GM13977 (cell line): ENCODE measurements around the gene ZNF433.

Experiments used
- DNase-seq: peaks from one replicate; pipeline ENCODE4 v3.0.0; 2012; ENCODE audit warnings: low spot score
- in situ Hi-C: fragments of 300-500 bp; cut with MboI; formaldehyde crosslinking; loops from one replicate; pipeline ENCODE4 v1.12.0; 2022; ENCODE audit warnings: low sequenced_read_pairs, low pct_unique_long_range_greater_than_20kb, mixed read lengths, inconsistent platforms; ENCODE audit not compliant: unreplicated experiment
- TF ChIP-seq, protein P1 (sequence below): IDR thresholded peaks from 2 replicates; pipeline ENCODE4 v1.5.1; 2012; ENCODE audit warnings: mild to moderate bottlenecking, control low read depth; ENCODE audit not compliant: insufficient read depth; ENCODE audit errors: extremely low read depth, missing control alignments

ZNF433 gene

DNA sequence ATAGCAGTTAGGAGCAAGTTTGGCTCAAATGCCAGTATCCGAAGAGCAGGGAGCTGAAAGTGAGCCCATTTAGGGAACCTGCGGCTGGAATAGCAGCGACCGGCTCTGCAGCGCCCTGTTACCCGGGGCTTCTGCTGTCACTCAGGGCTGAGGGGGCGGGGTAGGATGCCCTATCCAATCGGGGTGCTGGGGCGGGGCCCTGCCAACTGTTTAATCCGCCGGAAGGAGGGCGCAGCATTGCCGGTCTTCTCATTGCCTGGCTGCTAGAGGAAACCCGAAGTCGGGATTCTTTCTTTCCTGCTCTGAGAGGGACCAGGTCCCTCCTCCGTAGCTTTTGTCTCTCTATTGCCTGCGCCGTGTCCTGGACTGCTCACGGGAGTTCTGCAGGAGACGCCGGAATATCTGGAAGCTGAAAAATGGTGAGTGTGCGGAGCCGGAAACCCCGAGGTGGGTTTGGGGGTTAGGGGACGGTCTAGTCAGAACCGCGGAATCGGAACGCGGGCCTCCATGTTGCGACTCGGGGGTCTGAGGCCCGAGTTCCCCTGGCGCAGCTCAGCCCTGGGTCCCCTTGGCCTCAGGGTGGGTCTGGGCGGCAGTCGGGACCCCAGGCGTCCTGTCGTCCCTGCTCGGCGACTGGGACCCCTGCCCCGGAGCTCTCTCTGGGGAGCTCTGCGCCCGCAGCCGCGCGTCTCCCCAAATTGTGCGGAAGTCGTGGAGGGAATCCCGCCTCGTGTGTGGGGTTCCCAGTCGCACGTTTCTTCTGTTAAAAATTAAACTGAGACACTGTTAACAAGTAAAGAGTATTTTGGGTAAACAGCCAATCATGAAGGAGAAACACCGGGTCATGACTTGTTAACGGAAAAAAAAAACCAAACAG lies 47.8 kb downstream of the ZNF433 start:
- in situ Hi-C loops = no loop called here
- TF ChIP-seq, protein P1, sequence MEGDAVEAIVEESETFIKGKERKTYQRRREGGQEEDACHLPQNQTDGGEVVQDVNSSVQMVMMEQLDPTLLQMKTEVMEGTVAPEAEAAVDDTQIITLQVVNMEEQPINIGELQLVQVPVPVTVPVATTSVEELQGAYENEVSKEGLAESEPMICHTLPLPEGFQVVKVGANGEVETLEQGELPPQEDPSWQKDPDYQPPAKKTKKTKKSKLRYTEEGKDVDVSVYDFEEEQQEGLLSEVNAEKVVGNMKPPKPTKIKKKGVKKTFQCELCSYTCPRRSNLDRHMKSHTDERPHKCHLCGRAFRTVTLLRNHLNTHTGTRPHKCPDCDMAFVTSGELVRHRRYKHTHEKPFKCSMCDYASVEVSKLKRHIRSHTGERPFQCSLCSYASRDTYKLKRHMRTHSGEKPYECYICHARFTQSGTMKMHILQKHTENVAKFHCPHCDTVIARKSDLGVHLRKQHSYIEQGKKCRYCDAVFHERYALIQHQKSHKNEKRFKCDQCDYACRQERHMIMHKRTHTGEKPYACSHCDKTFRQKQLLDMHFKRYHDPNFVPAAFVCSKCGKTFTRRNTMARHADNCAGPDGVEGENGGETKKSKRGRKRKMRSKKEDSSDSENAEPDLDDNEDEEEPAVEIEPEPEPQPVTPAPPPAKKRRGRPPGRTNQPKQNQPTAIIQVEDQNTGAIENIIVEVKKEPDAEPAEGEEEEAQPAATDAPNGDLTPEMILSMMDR = no peak
- peak; percentile 89 for DNase-seq

DNA sequence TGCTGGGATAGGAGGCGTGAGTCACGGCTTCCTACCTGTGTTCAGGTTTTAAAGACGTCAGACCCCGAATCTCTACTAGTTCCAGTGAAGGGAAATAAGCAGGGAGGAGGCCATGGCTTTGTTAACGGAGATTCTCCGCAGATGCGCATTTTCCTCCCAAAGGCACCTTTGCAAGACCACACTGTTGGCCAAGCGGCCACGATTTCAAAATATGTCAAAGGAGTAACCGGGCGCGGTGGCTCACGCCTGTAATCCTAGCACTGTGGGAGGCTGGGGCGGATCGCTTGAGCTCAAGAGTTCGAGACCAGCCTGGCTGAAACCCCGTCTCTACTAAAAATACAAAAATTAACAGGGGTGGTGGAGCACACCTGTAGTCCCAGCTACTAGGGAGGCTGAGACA lies 48.7 kb downstream of the ZNF433 start:
- TF ChIP-seq, protein P1 = no peak
- no peak for DNase-seq
- in situ Hi-C loops = no loop called here

DNA sequence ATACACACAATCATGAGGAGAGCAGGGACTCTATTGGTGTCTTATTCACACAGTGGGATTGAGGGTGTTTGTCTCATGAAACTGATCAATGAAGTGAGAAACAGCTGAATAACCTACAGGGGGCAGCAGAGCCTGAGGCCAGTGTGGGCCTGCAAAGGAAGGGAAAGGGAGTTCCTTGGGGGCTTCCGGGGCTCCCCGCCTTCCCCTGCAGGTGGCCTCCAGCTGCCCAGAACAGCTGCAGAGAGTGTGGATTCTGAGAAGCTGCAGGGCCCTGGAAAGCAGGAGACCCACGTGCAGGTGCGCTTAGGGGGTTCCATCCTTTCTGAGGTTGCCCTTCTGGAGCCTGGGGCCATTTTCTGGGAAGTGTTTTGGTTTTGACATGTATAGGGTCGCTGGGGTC lies 50.5 kb downstream of the ZNF433 start:
- TF ChIP-seq, protein P1 = peak; percentile 67
- DNase-seq = peak; percentile 54
- in situ Hi-C loops = no loop called here

DNA sequence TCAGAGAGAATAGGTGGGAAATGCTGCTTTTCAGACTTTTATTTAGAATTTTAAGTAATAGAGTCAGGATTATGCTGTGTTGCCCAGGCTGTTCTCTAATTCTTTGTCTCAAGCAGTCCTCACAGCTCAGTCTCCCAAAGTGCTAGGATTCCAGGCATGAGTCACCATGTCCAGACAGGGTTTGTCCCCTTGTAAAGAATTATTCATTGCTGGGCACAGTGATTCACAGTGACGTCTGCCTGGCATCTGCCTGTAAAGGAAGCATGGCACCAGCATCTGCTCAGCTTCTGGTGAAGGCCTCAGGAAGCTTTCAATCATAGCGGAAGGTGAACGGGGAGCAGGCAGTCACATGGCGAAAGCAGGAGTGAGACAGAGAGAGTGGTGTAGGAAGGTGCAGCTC lies 53.0 kb downstream of the ZNF433 start:
- TF ChIP-seq, protein P1 = no peak
- in situ Hi-C loops = no loop called here
- no peak for DNase-seq

DNA sequence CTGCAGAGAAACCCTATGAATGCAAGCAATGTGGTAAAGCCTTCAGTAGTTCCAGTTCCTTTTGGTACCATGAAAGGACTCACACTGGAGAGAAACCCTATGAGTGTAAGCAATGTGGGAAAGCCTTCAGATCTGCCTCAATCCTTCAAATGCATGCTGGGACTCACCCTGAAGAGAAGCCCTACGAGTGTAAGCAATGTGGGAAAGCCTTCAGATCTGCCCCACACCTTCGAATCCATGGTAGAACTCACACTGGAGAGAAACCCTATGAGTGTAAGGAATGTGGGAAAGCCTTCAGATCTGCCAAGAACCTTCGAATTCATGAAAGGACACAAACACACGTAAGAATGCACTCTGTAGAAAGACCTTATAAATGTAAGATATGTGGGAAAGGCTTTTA lies 56.0 kb downstream of the ZNF433 start:
- TF ChIP-seq, protein P1 = no peak
- in situ Hi-C loops = no loop called here
- DNase-seq = no peak

DNA sequence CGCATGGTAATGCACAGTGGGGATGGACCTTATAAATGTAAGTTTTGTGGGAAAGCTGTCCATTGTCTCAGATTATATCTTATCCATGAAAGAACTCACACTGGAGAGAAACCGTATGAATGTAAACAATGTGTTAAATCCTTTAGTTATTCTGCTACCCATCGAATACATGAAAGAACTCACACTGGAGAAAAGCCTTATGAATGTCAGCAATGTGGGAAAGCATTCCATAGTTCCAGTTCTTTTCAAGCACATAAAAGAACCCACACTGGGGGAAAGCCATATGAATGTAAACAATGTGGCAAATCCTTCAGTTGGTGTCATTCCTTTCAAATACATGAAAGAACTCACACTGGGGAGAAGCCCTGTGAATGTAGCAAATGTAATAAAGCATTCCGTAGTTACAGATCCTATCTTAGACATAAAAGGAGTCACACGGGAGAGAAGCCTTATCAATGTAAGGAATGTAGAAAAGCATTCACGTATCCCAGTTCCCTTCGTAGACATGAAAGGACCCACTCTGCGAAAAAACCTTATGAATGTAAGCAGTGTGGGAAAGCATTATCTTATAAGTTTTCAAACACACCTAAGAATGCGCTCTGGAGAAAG lies 56.9 kb downstream of the ZNF433 start:
- in situ Hi-C loops = no loop called here
- TF ChIP-seq, protein P1 = no peak

More for the DNA sequence above, 56.9 kb downstream of the ZNF433 start:
- no peak for DNase-seq
